HEK293 (cell line): ENCODE results near the gene CTTN.

ENCODE experiments used
- CTCF ChIA-PET: fragments of 350-600 bp; formaldehyde crosslinking; extraction: SDS; loops from one replicate; lab custom pipeline; 2021; ENCODE audit warnings: antibody characterized with exemption; lab: Yijun Ruan, JAX
- POLR2A ChIA-PET: fragments of 300-600 bp; formaldehyde crosslinking; extraction: SDS; loops from one replicate; lab custom pipeline; 2020; ENCODE audit warnings: antibody characterized with exemption, inconsistent platforms; lab: Yijun Ruan, JAX
- H3K27ac ChIP-seq: fragments of 200-500 bp; sonication (Bioruptor generic); 2 replicates; pipeline ENCODE4 v1.5.1; 2014; ENCODE audit warnings: low read depth, low read length, control low read depth, inconsistent platforms; ENCODE audit errors: extremely low read depth
- H3K36me3 ChIP-seq, 2 experiments: fragments of 200-500 bp in 1 of 2; sonication (Bioruptor generic) in 1 of 2; 1 replicate in 1 of 2; 2 replicates in 1 of 2; pipeline ENCODE4 v1.5.1; 2014 to 2017; ENCODE audit warnings: inconsistent platforms in 2 of 2, low read length in 2 of 2; ENCODE audit not compliant: control insufficient read depth in 2 of 2, insufficient read depth in 1 of 2
- H3K4me1 ChIP-seq: fragments of 200-500 bp; sonication (Bioruptor generic); 2 replicates; pipeline ENCODE4 v1.5.1; 2014; ENCODE audit warnings: mild to moderate bottlenecking, low read length, inconsistent platforms; ENCODE audit not compliant: control insufficient read depth, insufficient read depth
- H3K4me3 ChIP-seq: 2 replicates; pipeline ENCODE4 v1.5.1; 2011; ENCODE audit warnings: low read depth, mild to moderate bottlenecking, control low read depth, low read length, moderate library complexity
- H3K9me3 ChIP-seq: fragments of 200-500 bp; sonication (Bioruptor generic); 2 replicates; pipeline ENCODE4 v1.5.1; 2014; ENCODE audit warnings: low read depth, low read length, inconsistent platforms; ENCODE audit not compliant: control insufficient read depth, insufficient read depth
- EGR2 ChIP-seq: fragments of 450-650 bp; formaldehyde crosslinking; IDR thresholded peaks from 2 replicates; pipeline ENCODE4 v1.5.1; 2016; ENCODE audit warnings: low read depth, missing biosample characterization, missing genetic modification characterization
- GLIS2 ChIP-seq: fragments of 450-650 bp; formaldehyde crosslinking; IDR thresholded peaks from 2 replicates; pipeline ENCODE4 v1.5.1; 2016; ENCODE audit warnings: missing biosample characterization, missing genetic modification characterization
- HOXA7 ChIP-seq: sonication (generic); formaldehyde crosslinking; IDR thresholded peaks from 2 replicates; pipeline ENCODE4 v1.8.1; 2022; ENCODE audit warnings: missing genetic modification reagents, borderline replicate concordance
- MYNN ChIP-seq: fragments of 450-650 bp; formaldehyde crosslinking; IDR thresholded peaks from 2 replicates; pipeline ENCODE4 v1.5.1; 2016; ENCODE audit warnings: missing biosample characterization, missing genetic modification characterization, borderline replicate concordance
- SETDB1 ChIP-seq: IDR thresholded peaks from one replicate; pipeline ENCODE4 v1.6.1; 2017; ENCODE audit warnings: mild to moderate bottlenecking, low read length, moderate library complexity, mixed read lengths; ENCODE audit not compliant: insufficient read length
- ZBTB6 ChIP-seq: fragments of 450-650 bp; formaldehyde crosslinking; IDR thresholded peaks from 2 replicates; pipeline ENCODE4 v1.5.1; 2017; ENCODE audit warnings: missing biosample characterization, missing genetic modification characterization
- ZFHX2 ChIP-seq: fragments of 450-650 bp; formaldehyde crosslinking; conservative IDR thresholded peaks from 2 replicates; pipeline ENCODE4 v1.5.1; 2016; ENCODE audit warnings: missing biosample characterization, missing genetic modification characterization
- ZFP37 ChIP-seq: fragments of 450-650 bp; formaldehyde crosslinking; IDR thresholded peaks from 2 replicates; pipeline ENCODE4 v1.5.1; 2016; ENCODE audit warnings: missing biosample characterization, missing genetic modification characterization
- ZNF140 ChIP-seq: fragments of 450-650 bp; formaldehyde crosslinking; IDR thresholded peaks from 2 replicates; pipeline ENCODE4 v1.5.1; 2016; ENCODE audit warnings: missing biosample characterization, missing genetic modification characterization
- ZNF24 ChIP-seq: fragments of 450-650 bp; formaldehyde crosslinking; IDR thresholded peaks from 2 replicates; pipeline ENCODE4 v1.5.1; 2016; ENCODE audit warnings: missing biosample characterization, missing genetic modification characterization
- ZNF37A ChIP-seq: fragments of 450-650 bp; IDR thresholded peaks from 2 replicates; pipeline ENCODE4 v1.5.1; 2018; ENCODE audit warnings: missing biosample characterization, missing genetic modification characterization
- ZNF394 ChIP-seq: fragments of 450-650 bp; formaldehyde crosslinking; IDR thresholded peaks from 2 replicates; pipeline ENCODE4 v1.5.1; 2016; ENCODE audit warnings: missing biosample characterization, missing genetic modification characterization, mild to moderate bottlenecking, moderate library complexity, borderline replicate concordance
- ZNF514 ChIP-seq: fragments of 450-650 bp; formaldehyde crosslinking; IDR thresholded peaks from 2 replicates; pipeline ENCODE4 v1.5.1; 2016; ENCODE audit warnings: missing biosample characterization, missing genetic modification characterization
- ZNF521 ChIP-seq: fragments of 450-650 bp; formaldehyde crosslinking; IDR thresholded peaks from 2 replicates; pipeline ENCODE4 v1.5.1; 2017; ENCODE audit warnings: missing biosample characterization, mild to moderate bottlenecking, missing genetic modification characterization
- ZNF544 ChIP-seq: fragments of 450-650 bp; formaldehyde crosslinking; IDR thresholded peaks from 2 replicates; pipeline ENCODE4 v1.5.0; 2017; ENCODE audit warnings: missing biosample characterization, missing genetic modification characterization
- ZNF629 ChIP-seq: fragments of 450-650 bp; formaldehyde crosslinking; IDR thresholded peaks from 2 replicates; pipeline ENCODE4 v1.5.1; 2017; ENCODE audit warnings: missing biosample characterization, missing genetic modification characterization
- ZNF704 ChIP-seq: fragments of 450-650 bp; formaldehyde crosslinking; IDR thresholded peaks from 2 replicates; pipeline ENCODE4 v1.5.1; 2016; ENCODE audit warnings: missing biosample characterization, missing genetic modification characterization
- TF ChIP-seq, protein P1 (sequence below): fragments of 450-650 bp; formaldehyde crosslinking; IDR thresholded peaks from 2 replicates; pipeline ENCODE4 v1.5.1; 2016; ENCODE audit warnings: missing biosample characterization, missing genetic modification characterization, low read depth
- TF ChIP-seq, protein P2 (sequence below): fragments of 450-650 bp; formaldehyde crosslinking; IDR thresholded peaks from 2 replicates; pipeline ENCODE4 v1.5.1; 2016; ENCODE audit warnings: missing biosample characterization, missing genetic modification characterization
- TF ChIP-seq, protein P3 (sequence below): fragments of 450-650 bp; formaldehyde crosslinking; IDR thresholded peaks from 2 replicates; pipeline ENCODE4 v1.5.1; 2016; ENCODE audit warnings: missing biosample characterization, missing genetic modification characterization

Gene CTTN

GRCh38 chr11:70432580-70432979, 34.3 kb downstream of the CTTN start:
- H3K27ac ChIP-seq: no peak overlapping the region
- no peaks in the 10 kb centered on the region for H3K4me1 ChIP-seq
- no peak overlapping the region for H3K4me3 ChIP-seq
- H3K36me3 ChIP-seq: peaks cover 0 to 96% of the 10 kb centered on the region in 2 experiments; a peak in 1 of 3 replicates
- POLR2A ChIA-PET: no interaction called here
- TF ChIP-seq ZNF37A (tag by site-specific recombination) (no peak), ZNF140 (no peak), EGR2 (tag by site-specific recombination) (peak; percentile 51; the same call in 1 of the 2 replicates), ZFP37 (tag by site-specific recombination) (no peak), ZBTB6 (tag by site-specific recombination) (no peak), ZFHX2 (tag by site-specific recombination) (peak; percentile 27; the same call in 1 of the 2 replicates), ZNF514 (tag by site-specific recombination) (no peak)
- no peaks in the 10 kb centered on the region for H3K9me3 ChIP-seq
- CTCF ChIA-PET: no interaction called here

- POLR2A ChIA-PET: interaction anchor here (0.6 kb wide), 1 partner anchor 46 kb away, joined by 4 read pairs; no protein-coding TSS in a partner anchor
- Histone ChIP-seq H3K27ac (no peak overlapping the region), H3K9me3 (no peaks in the 10 kb centered on the region), H3K4me3 (no peak overlapping the region), H3K4me1 (no peaks in the 10 kb centered on the region)
- CTCF ChIA-PET: no interaction called here
- TF ChIP-seq MYNN (tag by site-specific recombination) (no peak), SETDB1 (no peak), ZNF544 (tag by site-specific recombination) (no peak), ZNF704 (tag by site-specific recombination) (no peak), ZNF521 (tag by site-specific recombination) (no peak), ZNF24 (no peak), HOXA7 (no peak), ZNF394 (no peak), GLIS2 (tag by site-specific recombination) (no peak), ZNF629 (tag by site-specific recombination) (no peak)
- TF ChIP-seq, protein P1, sequence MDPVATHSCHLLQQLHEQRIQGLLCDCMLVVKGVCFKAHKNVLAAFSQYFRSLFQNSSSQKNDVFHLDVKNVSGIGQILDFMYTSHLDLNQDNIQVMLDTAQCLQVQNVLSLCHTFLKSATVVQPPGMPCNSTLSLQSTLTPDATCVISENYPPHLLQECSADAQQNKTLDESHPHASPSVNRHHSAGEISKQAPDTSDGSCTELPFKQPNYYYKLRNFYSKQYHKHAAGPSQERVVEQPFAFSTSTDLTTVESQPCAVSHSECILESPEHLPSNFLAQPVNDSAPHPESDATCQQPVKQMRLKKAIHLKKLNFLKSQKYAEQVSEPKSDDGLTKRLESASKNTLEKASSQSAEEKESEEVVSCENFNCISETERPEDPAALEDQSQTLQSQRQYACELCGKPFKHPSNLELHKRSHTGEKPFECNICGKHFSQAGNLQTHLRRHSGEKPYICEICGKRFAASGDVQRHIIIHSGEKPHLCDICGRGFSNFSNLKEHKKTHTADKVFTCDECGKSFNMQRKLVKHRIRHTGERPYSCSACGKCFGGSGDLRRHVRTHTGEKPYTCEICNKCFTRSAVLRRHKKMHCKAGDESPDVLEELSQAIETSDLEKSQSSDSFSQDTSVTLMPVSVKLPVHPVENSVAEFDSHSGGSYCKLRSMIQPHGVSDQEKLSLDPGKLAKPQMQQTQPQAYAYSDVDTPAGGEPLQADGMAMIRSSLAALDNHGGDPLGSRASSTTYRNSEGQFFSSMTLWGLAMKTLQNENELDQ (tag by site-specific recombination): no peak
- TF ChIP-seq, protein P2, sequence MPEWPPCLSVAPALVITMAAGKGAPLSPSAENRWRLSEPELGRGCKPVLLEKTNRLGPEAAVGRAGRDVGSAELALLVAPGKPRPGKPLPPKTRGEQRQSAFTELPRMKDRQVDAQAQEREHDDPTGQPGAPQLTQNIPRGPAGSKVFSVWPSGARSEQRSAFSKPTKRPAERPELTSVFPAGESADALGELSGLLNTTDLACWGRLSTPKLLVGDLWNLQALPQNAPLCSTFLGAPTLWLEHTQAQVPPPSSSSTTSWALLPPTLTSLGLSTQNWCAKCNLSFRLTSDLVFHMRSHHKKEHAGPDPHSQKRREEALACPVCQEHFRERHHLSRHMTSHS (tag by site-specific recombination): no peak
- TF ChIP-seq, protein P3, sequence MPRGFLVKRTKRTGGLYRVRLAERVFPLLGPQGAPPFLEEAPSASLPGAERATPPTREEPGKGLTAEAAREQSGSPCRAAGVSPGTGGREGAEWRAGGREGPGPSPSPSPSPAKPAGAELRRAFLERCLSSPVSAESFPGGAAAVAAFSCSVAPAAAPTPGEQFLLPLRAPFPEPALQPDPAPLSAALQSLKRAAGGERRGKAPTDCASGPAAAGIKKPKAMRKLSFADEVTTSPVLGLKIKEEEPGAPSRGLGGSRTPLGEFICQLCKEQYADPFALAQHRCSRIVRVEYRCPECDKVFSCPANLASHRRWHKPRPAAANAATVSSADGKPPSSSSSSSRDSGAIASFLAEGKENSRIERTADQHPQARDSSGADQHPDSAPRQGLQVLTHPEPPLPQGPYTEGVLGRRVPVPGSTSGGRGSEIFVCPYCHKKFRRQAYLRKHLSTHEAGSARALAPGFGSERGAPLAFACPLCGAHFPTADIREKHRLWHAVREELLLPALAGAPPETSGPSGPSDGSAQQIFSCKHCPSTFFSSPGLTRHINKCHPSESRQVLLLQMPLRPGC (tag by site-specific recombination): no peak
- TF ChIP-seq, all 188 proteins: peak for 0
- peaks cover 0 to 97% of the 10 kb centered on the region in 2 experiments; a peak in 1 of 3 replicates for H3K36me3 ChIP-seq
Measured at GRCh38 chr11:70433038-70433437, 34.7 kb downstream of the CTTN start.
